ENCODE data around the gene EDN3. TPM values are rescaled to one million over a fixed set of nuclear protein-coding genes. Genes with fewer than 3 reads are reported as not detected.

The EDN3 gene
- polyA plus RNA-seq, 1 donor from 2014 or later: 0.50 TPM

- no peaks in the 10 kb centered on the region for H3K79me2 ChIP-seq (replicated peaks; ENCODE audit: insufficient read depth, low read length)
- no peak overlapping the region for H2AFZ ChIP-seq (ENCODE audit: low read depth, low read length)
- H3K27me3 ChIP-seq (ENCODE audit: insufficient read depth, low read depth, low read length): peaks cover 19% of the 10 kb centered on the region
- no peak overlapping the region for H3K9ac ChIP-seq (ENCODE audit: low read length)
- no peak overlapping the region for H3K27ac ChIP-seq (ENCODE audit: low read length)
- TF ChIP-seq SMC3 (conservative IDR thresholded peaks at IDR 0.05; ENCODE audit: poor library complexity): no peak
- TF ChIP-seq EP300 (conservative IDR thresholded peaks at IDR 0.05; ENCODE audit: poor library complexity, severe bottlenecking): no peak
- no peak for TF ChIP-seq RAD21 (conservative IDR thresholded peaks at IDR 0.05)
- H3K4me2 ChIP-seq (ENCODE audit: low read length): no peak overlapping the region
- H3K4me3 ChIP-seq (ENCODE audit: low read length): no peak overlapping the region
- no peaks in the 10 kb centered on the region for H3K9me3 ChIP-seq (ENCODE audit: low read length)
- no peaks in the 10 kb centered on the region for H3K9me2 ChIP-seq (ENCODE audit: insufficient read depth, low read length)
- H3F3A ChIP-seq (ENCODE audit: insufficient read depth, low read length, poor library complexity, severe bottlenecking): no peaks in the 10 kb centered on the region
- no peaks in the 10 kb centered on the region for H3K36me3 ChIP-seq (ENCODE audit: insufficient read depth, low read length)
- no peaks in the 10 kb centered on the region for H4K20me1 ChIP-seq (ENCODE audit: insufficient read depth)
Observed at GRCh38 chr20:59295531-59295930, 4.9 kb upstream of the EDN3 start.

- no peak overlapping the region for H3K9ac ChIP-seq (ENCODE audit: low read length)
- no peaks in the 10 kb centered on the region for H3K79me2 ChIP-seq (replicated peaks; ENCODE audit: insufficient read depth, low read length)
- H4K20me1 ChIP-seq (ENCODE audit: insufficient read depth): no peaks in the 10 kb centered on the region
- no peak overlapping the region for H3K4me2 ChIP-seq (ENCODE audit: low read length)
- TF ChIP-seq POLR2AphosphoS5 (IDR thresholded peaks at IDR 0.05): no peak
- no peak for TF ChIP-seq RAD21 (conservative IDR thresholded peaks at IDR 0.05)
- TF ChIP-seq MXI1 (conservative IDR thresholded peaks at IDR 0.05; ENCODE audit: poor library complexity, severe bottlenecking): no peak
- TF ChIP-seq SMC3 (conservative IDR thresholded peaks at IDR 0.05; ENCODE audit: poor library complexity): no peak
- TF ChIP-seq TAF1 (IDR thresholded peaks at IDR 0.05; ENCODE audit: low read depth): no peak
- no peak for TF ChIP-seq EP300 (conservative IDR thresholded peaks at IDR 0.05; ENCODE audit: poor library complexity, severe bottlenecking)
- TF ChIP-seq EZH2 (IDR thresholded peaks at IDR 0.05; ENCODE audit: borderline replicate concordance, insufficient read depth, low read length, poor library complexity, severe bottlenecking): no peak
- H3K9me2 ChIP-seq (ENCODE audit: insufficient read depth, low read length): no peaks in the 10 kb centered on the region
- H3K4me3 ChIP-seq (ENCODE audit: low read length): no peak overlapping the region
- no peaks in the 10 kb centered on the region for H3F3A ChIP-seq (ENCODE audit: insufficient read depth, low read length, poor library complexity, severe bottlenecking)
- H2AFZ ChIP-seq (ENCODE audit: low read depth, low read length): no peak overlapping the region
- H3K27me3 ChIP-seq (ENCODE audit: insufficient read depth, low read depth, low read length): peaks cover 36% of the 10 kb centered on the region
- H3K27ac ChIP-seq (ENCODE audit: low read length): no peak overlapping the region
- no peaks in the 10 kb centered on the region for H3K36me3 ChIP-seq (ENCODE audit: insufficient read depth, low read length)
- no peaks in the 10 kb centered on the region for H3K9me3 ChIP-seq (ENCODE audit: low read length)
Observed at GRCh38 chr20:59297686-59298085, 2.7 kb upstream of the EDN3 start.

GRCh38 chr20:59299945-59300332 is 472 bp upstream of the EDN3 start:
- H2AFZ ChIP-seq (ENCODE audit: low read depth, low read length): no peak overlapping the region
- H3K4me2 ChIP-seq (ENCODE audit: low read length): no peak overlapping the region
- H3K36me3 ChIP-seq (ENCODE audit: insufficient read depth, low read length): no peaks in the 10 kb centered on the region
- no peaks in the 10 kb centered on the region for H3K9me2 ChIP-seq (ENCODE audit: insufficient read depth, low read length)
- H3K9me3 ChIP-seq (ENCODE audit: low read length): no peaks in the 10 kb centered on the region
- H3K27me3 ChIP-seq (ENCODE audit: insufficient read depth, low read depth, low read length): peaks cover 36% of the 10 kb centered on the region
- no peaks in the 10 kb centered on the region for H4K20me1 ChIP-seq (ENCODE audit: insufficient read depth)
- H3K9ac ChIP-seq (ENCODE audit: low read length): no peak overlapping the region
- H3F3A ChIP-seq (ENCODE audit: insufficient read depth, low read length, poor library complexity, severe bottlenecking): no peaks in the 10 kb centered on the region
- H3K79me2 ChIP-seq (replicated peaks; ENCODE audit: insufficient read depth, low read length): no peaks in the 10 kb centered on the region
- peak overlapping the region; percentile 61 for H3K4me3 ChIP-seq (ENCODE audit: low read length)
- TF ChIP-seq SMC3 (conservative IDR thresholded peaks at IDR 0.05; ENCODE audit: poor library complexity) (no peak), TAF1 (IDR thresholded peaks at IDR 0.05; ENCODE audit: low read depth) (no peak), EZH2 (IDR thresholded peaks at IDR 0.05; ENCODE audit: borderline replicate concordance, insufficient read depth, low read length, poor library complexity, severe bottlenecking) (no peak), CTCF (IDR thresholded peaks at IDR 0.05; ENCODE audit: poor library complexity, severe bottlenecking) (no peak), EP300 (conservative IDR thresholded peaks at IDR 0.05; ENCODE audit: poor library complexity, severe bottlenecking) (no peak), RAD21 (conservative IDR thresholded peaks at IDR 0.05) (no peak), REST (IDR thresholded peaks at IDR 0.05; ENCODE audit: borderline replicate concordance) (no peak), MXI1 (conservative IDR thresholded peaks at IDR 0.05; ENCODE audit: poor library complexity, severe bottlenecking) (no peak), POLR2AphosphoS5 (IDR thresholded peaks at IDR 0.05) (no peak)
- H3K27ac ChIP-seq (ENCODE audit: low read length): no peak overlapping the region
